Ovary (tissue), 9 donors: ENCODE results near the gene THAP3. TPM values are rescaled to one million over a fixed set of nuclear protein-coding genes. Genes with fewer than 3 reads are reported as not detected.
A peak's percentile ranks its signal among the peaks of the same experiment; 100 is the strongest.
"Not testable (repeated sequence)": the region's sequence is repeated elsewhere in the genome, so short reads cannot be mapped to it uniquely, and the experiment has no call there.

Experiments used
- DNase-seq, 5 donors: peaks; one replicate each; pipeline ENCODE4 v3.0.0-alpha.2; 2019 to 2020
- H3K27ac ChIP-seq, 2 donors: fragments of 200-600 bp; one replicate each; pipeline versions ENCODE4 v1.5.1 to v1.8.0; 2019 to 2022
- H3K27me3 ChIP-seq: fragments of 200-600 bp; one replicate; pipeline ENCODE4 v1.8.0; 2022
- H3K36me3 ChIP-seq: fragments of 200-600 bp; sonication (generic); one replicate; pipeline ENCODE4 v1.5.1; 2019
- H3K4me1 ChIP-seq: one replicate; pipeline ENCODE4 v1.8.1; 2013; ENCODE audit warnings: mild to moderate bottlenecking, moderate library complexity; ENCODE audit not compliant: insufficient read depth
- H3K4me3 ChIP-seq: fragments of 200-600 bp; sonication (generic); one replicate; pipeline ENCODE4 v1.5.1; 2017
- H3K9me3 ChIP-seq, 2 donors: fragments of 200-600 bp in 1 of 2; sonication (generic) in 1 of 2; one replicate each; pipeline versions ENCODE4 v1.5.1 to v1.8.1; 2013 to 2019; ENCODE audit warnings: mild to moderate bottlenecking in 1 of 2, moderate library complexity in 1 of 2
- EP300 ChIP-seq: sonication (generic); formaldehyde crosslinking; IDR thresholded peaks from one replicate; pipeline ENCODE4 v1.6.1; 2017; ENCODE audit warnings: antibody characterized with exemption
- POLR2A ChIP-seq: fragments of 450-650 bp; IDR thresholded peaks from one replicate; pipeline ENCODE4 v1.6.1; 2017; ENCODE audit warnings: antibody characterized with exemption, mild to moderate bottlenecking, moderate library complexity
- WGBS, 3 donors: extraction: QIAGEN DNeasy Blood & Tissue Kit in 1 of 3; methylation state at CpG; one replicate each; pipeline versions ENCODE4 v1.1.5 to v1.1.7; 2013 to 2017; 5-methylcytosine and 5-hydroxymethylcytosine counted together
- intact Hi-C, 4 donors: fragments of 100-400 bp; cut with DNase I; formaldehyde crosslinking; loops; one replicate each; pipeline versions ENCODE4 v1.11.0 to v1.15.1; 2022 to 2023
- polyA plus RNA-seq, 2 donors: library from polyadenylated mRNA; stranded (reverse); fragments of 200-250 nt in 1 of 2; fragments of 350-450 nt in 1 of 2; fragmentation: Illumina TruSeq in 1 of 2; extraction: RNeasy Lipid Tissue Mini Kit (QIAGEN cat#74804) in 1 of 2; gene quantifications; one replicate each; pipeline ENCODE4 v1.2.3, GENCODE V29; 2013 to 2014
- total RNA-seq, 7 donors: library from RNA; depleted of rRNA in 2 of 7; stranded (reverse); fragments of >200 nt in 2 of 7; fragmentation: NEBNext Ultra II Directional in 3 of 7; extraction: Animal tissue kit (Norgen Biotek cat#: 25700) in 3 of 7; gene quantifications; one replicate each; pipeline versions ENCODE4 v1.1.0 to v1.2.4, GENCODE V29; 2016 to 2023
- TF ChIP-seq, protein P1 (sequence below), 3 donors: fragments of 450-650 bp in 2 of 3; fragments of 200-600 bp in 1 of 3; IDR thresholded peaks; one replicate each; pipeline versions ENCODE4 v1.5.1 to v1.8.0; 2016 to 2022; ENCODE audit warnings: antibody characterized with exemption in 3 of 3, mild to moderate bottlenecking in 1 of 3
- donor health status: DM: no; HTN: no; CAD: no; lungs with moderate emphysema.
- donor health status: DM: no; HTN: no; CAD: no.
- donor health status: Bipolar disorder and iron deficiency.
- donor health status: DM: yes; HTN: yes; CAD: no.
- donor health status: DM: no; HTN: no; CAD: no.
- donor health status: DM: yes; HTN: yes; CAD: no.

Gene THAP3
- total and polyA plus RNA-seq, 9 donors = 5.6 to 33.6 (median 18.8) TPM

DNA sequence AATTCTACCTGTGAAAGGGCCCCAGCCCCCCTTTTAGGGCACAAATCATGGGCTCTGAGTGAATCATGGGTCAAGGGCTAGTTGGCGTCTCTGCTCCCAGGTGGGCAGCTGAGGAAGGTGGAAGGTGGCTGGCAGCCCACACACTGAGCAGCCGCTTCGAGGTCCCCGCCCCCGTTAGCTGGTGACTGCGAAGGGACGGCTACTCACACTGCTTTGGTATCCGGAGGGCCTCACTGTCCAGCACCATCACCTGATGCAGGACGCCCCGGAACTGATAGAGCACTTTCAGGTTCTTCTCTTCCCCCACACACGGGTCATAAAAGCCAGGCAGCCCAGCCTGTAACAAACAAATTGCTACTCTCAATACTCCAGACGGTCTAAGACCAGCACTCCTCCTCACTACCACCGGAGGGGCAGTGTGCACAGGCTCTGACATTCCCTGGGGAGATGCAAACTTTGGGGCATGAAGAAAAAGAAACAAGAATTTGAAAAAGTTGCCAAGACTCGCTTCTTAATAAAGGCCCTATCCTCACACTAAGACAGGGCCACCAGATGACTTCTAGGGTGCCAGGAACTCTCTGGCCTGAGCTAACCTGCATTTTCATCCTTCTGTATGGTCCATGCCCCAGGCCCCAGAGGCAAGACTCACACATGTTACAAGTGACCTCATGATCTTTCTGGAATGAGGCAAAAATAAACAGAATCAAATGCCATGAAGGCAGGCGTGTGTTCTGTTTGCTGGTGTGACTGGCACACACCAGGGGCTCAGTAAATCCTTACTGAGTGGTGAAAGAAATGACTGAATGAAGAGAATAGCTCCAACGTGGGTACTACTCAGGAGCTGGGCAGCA lies 11.5 kb downstream of the THAP3 start:
- TF ChIP-seq EP300 (no peak), POLR2A (no peak)
- TF ChIP-seq, protein P1, sequence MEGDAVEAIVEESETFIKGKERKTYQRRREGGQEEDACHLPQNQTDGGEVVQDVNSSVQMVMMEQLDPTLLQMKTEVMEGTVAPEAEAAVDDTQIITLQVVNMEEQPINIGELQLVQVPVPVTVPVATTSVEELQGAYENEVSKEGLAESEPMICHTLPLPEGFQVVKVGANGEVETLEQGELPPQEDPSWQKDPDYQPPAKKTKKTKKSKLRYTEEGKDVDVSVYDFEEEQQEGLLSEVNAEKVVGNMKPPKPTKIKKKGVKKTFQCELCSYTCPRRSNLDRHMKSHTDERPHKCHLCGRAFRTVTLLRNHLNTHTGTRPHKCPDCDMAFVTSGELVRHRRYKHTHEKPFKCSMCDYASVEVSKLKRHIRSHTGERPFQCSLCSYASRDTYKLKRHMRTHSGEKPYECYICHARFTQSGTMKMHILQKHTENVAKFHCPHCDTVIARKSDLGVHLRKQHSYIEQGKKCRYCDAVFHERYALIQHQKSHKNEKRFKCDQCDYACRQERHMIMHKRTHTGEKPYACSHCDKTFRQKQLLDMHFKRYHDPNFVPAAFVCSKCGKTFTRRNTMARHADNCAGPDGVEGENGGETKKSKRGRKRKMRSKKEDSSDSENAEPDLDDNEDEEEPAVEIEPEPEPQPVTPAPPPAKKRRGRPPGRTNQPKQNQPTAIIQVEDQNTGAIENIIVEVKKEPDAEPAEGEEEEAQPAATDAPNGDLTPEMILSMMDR (IDR thresholded peaks at IDR 0.05) = no peak
- Histone ChIP-seq H3K9me3 (no peaks in the 10 kb centered on the region), H3K4me1 (no peaks in the 10 kb centered on the region), H3K27ac (no peak overlapping the region), H3K27me3 (no peaks in the 10 kb centered on the region), H3K4me3 (no peak overlapping the region), H3K36me3 (no peaks in the 10 kb centered on the region)
- intact Hi-C loops = loop anchor here in 2 of 4 donors (5.0 to 10.0 kb wide), 2 partner anchors 54 to 81 kb away; partner anchors contain the start of genes NOL9 (in 1 of the 2) and TAS1R1 (in 1 of the 2)
- WGBS, 3 donors = 71 to 77% (median 73%) methylated on average over 16 of the region's 16 CpGs
- DNase-seq = no peak

DNA sequence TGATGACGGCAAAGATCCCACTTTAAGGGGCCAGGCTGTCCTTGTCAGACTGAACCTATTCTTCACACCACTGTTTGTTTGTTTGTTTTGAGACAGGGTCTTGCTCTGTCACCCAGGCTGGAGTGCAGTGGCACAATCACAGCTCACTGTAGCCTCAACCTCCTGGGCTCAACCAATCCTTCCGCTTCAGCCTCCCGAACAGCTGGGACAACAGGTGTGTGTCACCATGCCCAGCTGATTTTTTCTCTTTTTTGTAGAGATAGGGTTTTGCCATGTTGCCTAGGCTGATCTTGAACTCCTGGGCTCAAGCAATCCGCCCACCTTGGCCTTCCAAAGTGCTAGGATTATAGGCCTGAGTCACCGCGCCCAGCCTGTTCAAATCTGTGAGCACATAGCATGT lies 12.1 kb downstream of the THAP3 start:
- intact Hi-C loops = loop anchor here in 2 of 4 donors (5.0 to 10.0 kb wide), 2 partner anchors 54 to 82 kb away; partner anchors contain the start of genes NOL9 (in 1 of the 2) and TAS1R1 (in 1 of the 2)
- 90 to 94% (median 94%) methylated on average over 6 of the region's 6 CpGs for WGBS, 3 donors
- H3K36me3 ChIP-seq, DNase-seq, H3K4me1 ChIP-seq, H3K9me3 ChIP-seq, H3K27me3 ChIP-seq, H3K27ac ChIP-seq, H3K4me3 ChIP-seq: not testable (repeated sequence)

DNA sequence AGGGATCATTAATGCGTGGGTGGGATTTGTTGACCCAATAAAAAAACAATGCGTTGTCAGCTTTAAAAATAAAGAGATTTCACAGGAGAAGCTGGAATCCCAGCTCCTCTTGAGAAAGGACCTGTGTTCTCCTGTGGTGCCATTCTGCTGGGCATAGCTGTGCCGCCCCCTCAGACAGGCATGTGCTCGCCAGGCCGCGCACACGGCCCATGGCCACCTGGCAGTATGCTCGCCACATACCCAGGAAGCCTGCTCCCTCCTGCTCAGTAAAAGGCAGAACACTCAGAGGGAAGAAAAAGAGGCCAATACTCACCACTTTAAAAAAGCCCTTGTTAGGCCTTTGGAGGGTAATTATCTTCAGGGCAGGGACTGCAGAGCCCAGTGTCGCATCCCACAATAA lies 13.1 kb downstream of the THAP3 start:
- Histone ChIP-seq H3K4me3 (no peak overlapping the region), H3K27me3 (no peaks in the 10 kb centered on the region), H3K27ac (peak overlapping the region in 1 of 2 donors; percentile 49), H3K9me3 (no peaks in the 10 kb centered on the region), H3K4me1 (no peaks in the 10 kb centered on the region), H3K36me3 (no peaks in the 10 kb centered on the region)
- TF ChIP-seq EP300 (no peak), POLR2A (no peak)
- TF ChIP-seq, protein P1 (IDR thresholded peaks at IDR 0.05) = no peak
- 78 to 89% (median 86%) methylated on average over 9 of the region's 9 CpGs for WGBS, 3 donors
- intact Hi-C loops = loop anchor here in 2 of 4 donors (5.0 to 10.0 kb wide), 2 partner anchors 55 to 83 kb away; partner anchors contain the start of genes NOL9 (in 1 of the 2) and TAS1R1 (in 1 of the 2)
- DNase-seq = no peak

GRCh38 chr1:6638226-6638625 lies 13.6 kb downstream of the THAP3 start:
- Histone ChIP-seq H3K27ac (peak overlapping the region in 1 of 2 donors; percentile 51), H3K4me3 (no peak overlapping the region), H3K27me3 (no peaks in the 10 kb centered on the region), H3K9me3 (no peaks in the 10 kb centered on the region), H3K4me1 (no peaks in the 10 kb centered on the region), H3K36me3 (no peaks in the 10 kb centered on the region)
- TF ChIP-seq EP300 (no peak), POLR2A (no peak)
- TF ChIP-seq, protein P1 (IDR thresholded peaks at IDR 0.05) = no peak
- DNase-seq = peak; percentile 88 to 94 (median 90)
- intact Hi-C loops = loop anchor here in 2 of 4 donors (5.0 to 10.0 kb wide), 2 partner anchors 56 to 83 kb away; partner anchors contain the start of genes NOL9 (in 1 of the 2) and TAS1R1 (in 1 of the 2)
- WGBS, 3 donors = 11 to 43% (median 17%) methylated on average over 18 of the region's 18 CpGs

GRCh38 chr1:6640867-6641266 lies 16.2 kb downstream of the THAP3 start:
- intact Hi-C loops = loop anchor here in 2 of 4 donors (5.0 to 10.0 kb wide), 3 partner anchors 76 to 156 kb away; no protein-coding TSS in a partner anchor
- H3K27ac ChIP-seq, H3K9me3 ChIP-seq, H3K4me3 ChIP-seq, H3K36me3 ChIP-seq, DNase-seq, H3K4me1 ChIP-seq, H3K27me3 ChIP-seq: not testable (repeated sequence)
- 91 to 92% (median 91%) methylated on average over 3 of the region's 3 CpGs for WGBS, 3 donors
